ENCODE measurements around the gene TSC2. TPM values are rescaled to one million over a fixed set of nuclear protein-coding genes. Genes with fewer than 3 reads are reported as not detected.
"Not testable (repeated sequence)": the region's sequence is repeated elsewhere in the genome, so short reads cannot be mapped to it uniquely, and the experiment has no call there.

TSC2 gene
- polyA plus RNA-seq, 4 donors: 121 to 152 (median 136) TPM

GRCh38 chr16:2114885-2115590 lies 67.3 kb downstream of the TSC2 start:
- not testable (repeated sequence) for DNase-seq (ENCODE audit: low read depth in 4 of 4, low spot score in 3 of 4)

GRCh38 chr16:2115591-2115973 lies 67.8 kb downstream of the TSC2 start:
- no peak for DNase-seq (ENCODE audit: low read depth in 4 of 4, low spot score in 3 of 4)

GRCh38 chr16:2116428-2116827 lies 68.6 kb downstream of the TSC2 start:
- not testable (repeated sequence) for DNase-seq (ENCODE audit: low read depth in 4 of 4, low spot score in 3 of 4)

GRCh38 chr16:2117341-2117740 lies 69.6 kb downstream of the TSC2 start:
- DNase-seq (ENCODE audit: low read depth in 4 of 4, low spot score in 3 of 4): not testable (repeated sequence)

GRCh38 chr16:2117960-2118722 lies 70.4 kb downstream of the TSC2 start:
- not testable (repeated sequence) for DNase-seq (ENCODE audit: low read depth in 4 of 4, low spot score in 3 of 4)

GRCh38 chr16:2121325-2121724 lies 73.5 kb downstream of the TSC2 start:
- DNase-seq (ENCODE audit: low read depth in 4 of 4, low spot score in 3 of 4): not testable (repeated sequence)

GRCh38 chr16:2121853-2122252 lies 74.1 kb downstream of the TSC2 start:
- DNase-seq (ENCODE audit: low read depth in 4 of 4, low spot score in 3 of 4): no peak

- DNase-seq (ENCODE audit: low read depth in 4 of 4, low spot score in 3 of 4): no peak
Measured at GRCh38 chr16:2122429-2122828, 74.6 kb downstream of the TSC2 start.

- not testable (repeated sequence) for DNase-seq (ENCODE audit: low read depth in 4 of 4, low spot score in 3 of 4)
Measured at GRCh38 chr16:2122934-2123683, 75.3 kb downstream of the TSC2 start.

GRCh38 chr16:2123706-2124376 lies 76.1 kb downstream of the TSC2 start:
- not testable (repeated sequence) for DNase-seq (ENCODE audit: low read depth in 4 of 4, low spot score in 3 of 4)

- DNase-seq (ENCODE audit: low read depth in 4 of 4, low spot score in 3 of 4): not testable (repeated sequence)
Measured at GRCh38 chr16:2124377-2124693, 76.5 kb downstream of the TSC2 start.

GRCh38 chr16:2124694-2125444 lies 77.1 kb downstream of the TSC2 start:
- DNase-seq (ENCODE audit: low read depth in 4 of 4, low spot score in 3 of 4): peak in 1 of 4 donors; percentile 31

- not testable (repeated sequence) for DNase-seq (ENCODE audit: low read depth in 4 of 4, low spot score in 3 of 4)
Measured at GRCh38 chr16:2125609-2126008, 77.8 kb downstream of the TSC2 start.

- DNase-seq (ENCODE audit: low read depth in 4 of 4, low spot score in 3 of 4): not testable (repeated sequence)
Measured at GRCh38 chr16:2126161-2126743, 78.5 kb downstream of the TSC2 start.

GRCh38 chr16:2126928-2127556 lies 79.3 kb downstream of the TSC2 start:
- not testable (repeated sequence) for DNase-seq (ENCODE audit: low read depth in 4 of 4, low spot score in 3 of 4)

GRCh38 chr16:2127630-2128280 lies 80.0 kb downstream of the TSC2 start:
- not testable (repeated sequence) for DNase-seq (ENCODE audit: low read depth in 4 of 4, low spot score in 3 of 4)

- DNase-seq (ENCODE audit: low read depth in 4 of 4, low spot score in 3 of 4): not testable (repeated sequence)
Measured at GRCh38 chr16:2129251-2129650, 81.5 kb downstream of the TSC2 start.

- DNase-seq (ENCODE audit: low read depth in 4 of 4, low spot score in 3 of 4): not testable (repeated sequence)
Measured at GRCh38 chr16:2129890-2130447, 82.2 kb downstream of the TSC2 start.

Measured in right renal pelvis (tissue), 4 donors.